HEK293 (cell line): ENCODE data around the gene PTGER1.

ENCODE experiments used
- CTCF ChIA-PET: fragments of 350-600 bp; formaldehyde crosslinking; extraction: SDS; loops from one replicate; lab custom pipeline; 2021; ENCODE audit warnings: antibody characterized with exemption; lab: Yijun Ruan, JAX
- POLR2A ChIA-PET: fragments of 300-600 bp; formaldehyde crosslinking; extraction: SDS; loops from one replicate; lab custom pipeline; 2020; ENCODE audit warnings: antibody characterized with exemption, inconsistent platforms; lab: Yijun Ruan, JAX
- H3K27ac ChIP-seq: fragments of 200-500 bp; sonication (Bioruptor generic); 2 replicates; pipeline ENCODE4 v1.5.1; 2014; ENCODE audit warnings: low read depth, low read length, control low read depth, inconsistent platforms; ENCODE audit errors: extremely low read depth
- H3K36me3 ChIP-seq, 2 experiments: fragments of 200-500 bp in 1 of 2; sonication (Bioruptor generic) in 1 of 2; 1 replicate in 1 of 2; 2 replicates in 1 of 2; pipeline ENCODE4 v1.5.1; 2014 to 2017; ENCODE audit warnings: inconsistent platforms in 2 of 2, low read length in 2 of 2; ENCODE audit not compliant: control insufficient read depth in 2 of 2, insufficient read depth in 1 of 2
- H3K4me1 ChIP-seq: fragments of 200-500 bp; sonication (Bioruptor generic); 2 replicates; pipeline ENCODE4 v1.5.1; 2014; ENCODE audit warnings: mild to moderate bottlenecking, low read length, inconsistent platforms; ENCODE audit not compliant: control insufficient read depth, insufficient read depth
- H3K4me3 ChIP-seq: 2 replicates; pipeline ENCODE4 v1.5.1; 2011; ENCODE audit warnings: low read depth, mild to moderate bottlenecking, control low read depth, low read length, moderate library complexity
- H3K9me3 ChIP-seq: fragments of 200-500 bp; sonication (Bioruptor generic); 2 replicates; pipeline ENCODE4 v1.5.1; 2014; ENCODE audit warnings: low read depth, low read length, inconsistent platforms; ENCODE audit not compliant: control insufficient read depth, insufficient read depth
- EGR2 ChIP-seq: fragments of 450-650 bp; formaldehyde crosslinking; IDR thresholded peaks from 2 replicates; pipeline ENCODE4 v1.5.1; 2016; ENCODE audit warnings: low read depth, missing biosample characterization, missing genetic modification characterization
- KLF17 ChIP-seq: fragments of 450-650 bp; formaldehyde crosslinking; IDR thresholded peaks from 2 replicates; pipeline ENCODE4 v1.5.1; 2016; ENCODE audit warnings: missing biosample characterization, missing genetic modification characterization
- YY2 ChIP-seq: fragments of 450-650 bp; formaldehyde crosslinking; IDR thresholded peaks from 2 replicates; pipeline ENCODE4 v1.5.1; 2016; ENCODE audit warnings: missing biosample characterization, missing genetic modification characterization
- ZEB2 ChIP-seq: fragments of 450-650 bp; formaldehyde crosslinking; IDR thresholded peaks from 2 replicates; pipeline ENCODE4 v1.5.1; 2016; ENCODE audit warnings: missing biosample characterization, missing genetic modification characterization
- ZNF146 ChIP-seq: fragments of 450-650 bp; formaldehyde crosslinking; IDR thresholded peaks from 2 replicates; pipeline ENCODE4 v1.5.1; 2016; ENCODE audit warnings: missing biosample characterization, missing genetic modification characterization
- ZNF157 ChIP-seq: fragments of 450-650 bp; formaldehyde crosslinking; IDR thresholded peaks from 2 replicates; pipeline ENCODE4 v1.5.1; 2016; ENCODE audit warnings: missing biosample characterization, missing genetic modification characterization
- ZNF366 ChIP-seq: fragments of 450-650 bp; formaldehyde crosslinking; conservative IDR thresholded peaks from 2 replicates; pipeline ENCODE4 v1.5.1; 2016; ENCODE audit warnings: missing biosample characterization, missing genetic modification characterization
- ZNF416 ChIP-seq: fragments of 450-650 bp; formaldehyde crosslinking; IDR thresholded peaks from 2 replicates; pipeline ENCODE4 v1.5.1; 2016; ENCODE audit warnings: missing biosample characterization, missing genetic modification characterization
- ZNF48 ChIP-seq: fragments of 450-650 bp; formaldehyde crosslinking; IDR thresholded peaks from 2 replicates; pipeline ENCODE4 v1.5.1; 2016; ENCODE audit warnings: missing biosample characterization, missing genetic modification characterization
- ZNF501 ChIP-seq: fragments of 450-650 bp; formaldehyde crosslinking; IDR thresholded peaks from 2 replicates; pipeline ENCODE4 v1.5.1; 2016; ENCODE audit warnings: missing biosample characterization, missing genetic modification characterization
- ZNF561 ChIP-seq: fragments of 450-650 bp; IDR thresholded peaks from 2 replicates; pipeline ENCODE4 v1.5.1; 2018; ENCODE audit warnings: missing biosample characterization, missing genetic modification characterization, borderline replicate concordance
- ZNF624 ChIP-seq: fragments of 450-650 bp; formaldehyde crosslinking; IDR thresholded peaks from 2 replicates; pipeline ENCODE4 v1.5.1; 2017; ENCODE audit warnings: missing biosample characterization, missing genetic modification characterization
- ZNF692 ChIP-seq: fragments of 450-650 bp; formaldehyde crosslinking; IDR thresholded peaks from 2 replicates; pipeline ENCODE4 v1.5.1; 2016; ENCODE audit warnings: missing biosample characterization, missing genetic modification characterization
- ZNF830 ChIP-seq: fragments of 450-650 bp; IDR thresholded peaks from 2 replicates; pipeline ENCODE4 v1.5.0; 2018; ENCODE audit warnings: missing biosample characterization, missing genetic modification characterization, low read depth, mild to moderate bottlenecking, moderate library complexity
- TF ChIP-seq, protein P1 (sequence below): fragments of 450-650 bp; formaldehyde crosslinking; IDR thresholded peaks from 2 replicates; pipeline ENCODE4 v1.5.1; 2016; ENCODE audit warnings: missing biosample characterization, missing genetic modification characterization
- TF ChIP-seq, protein P2 (sequence below): fragments of 450-650 bp; formaldehyde crosslinking; IDR thresholded peaks from 2 replicates; pipeline ENCODE4 v1.5.1; 2016; ENCODE audit warnings: missing biosample characterization, missing genetic modification characterization
- TF ChIP-seq, protein P3 (sequence below): fragments of 450-650 bp; formaldehyde crosslinking; IDR thresholded peaks from 2 replicates; pipeline ENCODE4 v1.5.1; 2016; ENCODE audit warnings: missing biosample characterization, missing genetic modification characterization

The PTGER1 gene

DNA sequence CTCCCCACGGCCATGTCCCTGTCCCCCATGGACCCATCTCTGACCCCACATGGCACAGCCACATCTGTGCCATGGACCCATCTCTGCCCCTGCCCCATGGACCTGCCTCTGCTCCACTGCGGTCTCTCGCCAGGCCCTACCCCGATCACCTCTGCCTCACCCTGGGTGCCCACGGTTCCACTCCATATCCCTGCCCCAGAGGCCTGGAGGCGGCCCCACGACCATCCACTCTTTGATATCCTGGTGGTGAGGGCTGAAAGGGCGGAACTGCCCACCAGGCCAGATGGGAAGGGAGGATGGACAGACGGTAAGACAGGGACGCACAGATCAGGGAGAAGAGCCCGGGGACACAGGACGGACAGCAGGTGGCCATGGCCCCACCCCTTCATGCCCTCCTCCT is 327 bp downstream of the PTGER1 start:
- H3K27ac ChIP-seq: no peak overlapping the region
- peak; percentile 29; the same call in 1 of the 2 replicates for TF ChIP-seq EGR2
- TF ChIP-seq ZNF416 (tag by site-specific recombination): no peak
- no peak for TF ChIP-seq ZNF830 (tag by site-specific recombination)
- no peaks in the 10 kb centered on the region for H3K9me3 ChIP-seq
- peaks cover 0 to 35% of the 10 kb centered on the region in 2 experiments; a peak in 2 of 3 replicates for H3K36me3 ChIP-seq
- CTCF ChIA-PET: no interaction called here
- POLR2A ChIA-PET: interaction anchor here (1.0 kb wide), 1 partner anchor 22 kb away, joined by 3 read pairs; no protein-coding TSS in a partner anchor
- H3K4me1 ChIP-seq: no peaks in the 10 kb centered on the region; the same call in 1 of the 2 replicates
- no peak overlapping the region for H3K4me3 ChIP-seq

GRCh38 chr19:14473978-14474578 is 1.1 kb downstream of the PTGER1 start:
- TF ChIP-seq KLF17: no peak
- TF ChIP-seq ZNF146 (tag by site-specific recombination): no peak
- TF ChIP-seq ZNF366 (tag by site-specific recombination): no peak
- TF ChIP-seq YY2 (tag by site-specific recombination): no peak
- TF ChIP-seq ZNF561 (tag by site-specific recombination): no peak
- TF ChIP-seq, protein P1, sequence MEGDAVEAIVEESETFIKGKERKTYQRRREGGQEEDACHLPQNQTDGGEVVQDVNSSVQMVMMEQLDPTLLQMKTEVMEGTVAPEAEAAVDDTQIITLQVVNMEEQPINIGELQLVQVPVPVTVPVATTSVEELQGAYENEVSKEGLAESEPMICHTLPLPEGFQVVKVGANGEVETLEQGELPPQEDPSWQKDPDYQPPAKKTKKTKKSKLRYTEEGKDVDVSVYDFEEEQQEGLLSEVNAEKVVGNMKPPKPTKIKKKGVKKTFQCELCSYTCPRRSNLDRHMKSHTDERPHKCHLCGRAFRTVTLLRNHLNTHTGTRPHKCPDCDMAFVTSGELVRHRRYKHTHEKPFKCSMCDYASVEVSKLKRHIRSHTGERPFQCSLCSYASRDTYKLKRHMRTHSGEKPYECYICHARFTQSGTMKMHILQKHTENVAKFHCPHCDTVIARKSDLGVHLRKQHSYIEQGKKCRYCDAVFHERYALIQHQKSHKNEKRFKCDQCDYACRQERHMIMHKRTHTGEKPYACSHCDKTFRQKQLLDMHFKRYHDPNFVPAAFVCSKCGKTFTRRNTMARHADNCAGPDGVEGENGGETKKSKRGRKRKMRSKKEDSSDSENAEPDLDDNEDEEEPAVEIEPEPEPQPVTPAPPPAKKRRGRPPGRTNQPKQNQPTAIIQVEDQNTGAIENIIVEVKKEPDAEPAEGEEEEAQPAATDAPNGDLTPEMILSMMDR: no peak
- no peak for TF ChIP-seq ZNF624 (tag by site-specific recombination)
- no peak for TF ChIP-seq ZNF692
- TF ChIP-seq ZEB2 (tag by site-specific recombination): no peak
- no peak for TF ChIP-seq ZNF157
- no peak for TF ChIP-seq ZNF501 (tag by site-specific recombination)
- Histone ChIP-seq H3K36me3 (peaks cover 0 to 35% of the 10 kb centered on the region in 2 experiments; a peak in 2 of 3 replicates), H3K9me3 (no peaks in the 10 kb centered on the region), H3K27ac (no peak overlapping the region), H3K4me3 (no peak overlapping the region), H3K4me1 (no peaks in the 10 kb centered on the region; the same call in 1 of the 2 replicates)
- ChIA-PET CTCF (no interaction called here), POLR2A (no interaction called here)

DNA sequence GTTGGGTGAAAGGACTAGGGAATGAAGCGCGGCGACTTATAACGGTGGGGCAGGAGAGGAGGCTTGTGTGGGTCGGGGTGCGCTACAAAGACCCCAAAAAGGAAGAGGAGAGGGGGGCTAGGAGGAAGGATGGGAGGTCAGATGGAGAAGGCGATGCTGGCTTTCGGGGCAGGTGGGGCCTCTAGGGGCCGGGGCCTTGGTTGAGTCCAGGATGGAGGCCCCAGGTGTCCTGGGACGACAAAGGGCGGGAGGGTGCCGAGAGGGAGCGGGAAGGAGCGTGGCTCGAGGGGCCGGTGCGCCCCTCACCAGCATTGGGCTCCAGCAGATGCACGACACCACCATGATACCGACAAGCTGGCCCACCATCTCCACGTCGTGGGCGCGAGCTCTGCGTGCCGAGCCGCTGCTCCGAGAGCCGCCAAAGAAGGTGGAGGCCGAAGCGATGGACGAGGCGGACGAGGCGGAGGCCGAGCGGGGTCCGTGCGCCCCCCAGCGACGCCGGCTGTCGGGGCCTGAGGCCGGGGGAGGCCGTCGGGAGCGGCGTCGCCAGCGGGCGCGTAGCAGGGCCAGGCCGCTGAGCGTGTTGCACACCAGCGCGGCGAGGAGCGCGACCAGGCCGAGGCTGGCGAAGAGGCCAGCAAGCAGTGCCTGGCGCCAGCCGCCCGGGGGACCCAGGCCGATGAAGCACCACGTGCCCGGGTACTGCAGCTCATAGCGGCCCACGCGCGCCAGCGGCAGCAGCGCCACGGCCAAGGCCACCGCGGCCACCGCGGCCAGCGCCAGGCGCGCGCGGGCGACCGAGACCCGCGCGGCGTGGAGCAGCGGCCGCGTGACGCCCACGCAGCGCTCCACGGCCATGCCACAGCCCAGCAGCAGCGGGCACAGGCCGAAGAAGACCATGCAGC is 1.8 kb downstream of the PTGER1 start:
- ChIA-PET POLR2A (interaction anchor here (2.3 kb wide), 1 partner anchor 337 kb away, joined by 8 read pairs; the partner anchor contains the start of gene ASF1B), CTCF (interaction anchor here (0.7 to 2.0 kb wide), 8 partner anchors 7 to 337 kb away, joined by 3 to 12 read pairs (median 5); partner anchors contain the start of gene ASF1B)
- Histone ChIP-seq H3K9me3 (no peaks in the 10 kb centered on the region), H3K4me1 (no peaks in the 10 kb centered on the region; the same call in 1 of the 2 replicates), H3K4me3 (no peak overlapping the region), H3K27ac (no peak overlapping the region), H3K36me3 (peaks cover 0 to 33% of the 10 kb centered on the region in 2 experiments; a peak in 2 of 3 replicates)
- TF ChIP-seq, protein P1: 0 out of 2 replicates have a peak, but pooled peaks have one; percentile 9
- TF ChIP-seq, protein P2, sequence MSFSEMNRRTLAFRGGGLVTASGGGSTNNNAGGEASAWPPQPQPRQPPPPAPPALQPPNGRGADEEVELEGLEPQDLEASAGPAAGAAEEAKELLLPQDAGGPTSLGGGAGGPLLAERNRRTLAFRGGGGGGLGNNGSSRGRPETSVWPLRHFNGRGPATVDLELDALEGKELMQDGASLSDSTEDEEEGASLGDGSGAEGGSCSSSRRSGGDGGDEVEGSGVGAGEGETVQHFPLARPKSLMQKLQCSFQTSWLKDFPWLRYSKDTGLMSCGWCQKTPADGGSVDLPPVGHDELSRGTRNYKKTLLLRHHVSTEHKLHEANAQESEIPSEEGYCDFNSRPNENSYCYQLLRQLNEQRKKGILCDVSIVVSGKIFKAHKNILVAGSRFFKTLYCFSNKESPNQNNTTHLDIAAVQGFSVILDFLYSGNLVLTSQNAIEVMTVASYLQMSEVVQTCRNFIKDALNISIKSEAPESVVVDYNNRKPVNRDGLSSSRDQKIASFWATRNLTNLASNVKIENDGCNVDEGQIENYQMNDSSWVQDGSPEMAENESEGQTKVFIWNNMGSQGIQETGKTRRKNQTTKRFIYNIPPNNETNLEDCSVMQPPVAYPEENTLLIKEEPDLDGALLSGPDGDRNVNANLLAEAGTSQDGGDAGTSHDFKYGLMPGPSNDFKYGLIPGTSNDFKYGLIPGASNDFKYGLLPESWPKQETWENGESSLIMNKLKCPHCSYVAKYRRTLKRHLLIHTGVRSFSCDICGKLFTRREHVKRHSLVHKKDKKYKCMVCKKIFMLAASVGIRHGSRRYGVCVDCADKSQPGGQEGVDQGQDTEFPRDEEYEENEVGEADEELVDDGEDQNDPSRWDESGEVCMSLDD (tag by site-specific recombination): 0 out of 2 replicates have a peak, but pooled peaks have one; percentile 43
- TF ChIP-seq ZEB2 (tag by site-specific recombination) (no peak), ZNF48 (tag by site-specific recombination) (no peak)
- TF ChIP-seq, protein P3, sequence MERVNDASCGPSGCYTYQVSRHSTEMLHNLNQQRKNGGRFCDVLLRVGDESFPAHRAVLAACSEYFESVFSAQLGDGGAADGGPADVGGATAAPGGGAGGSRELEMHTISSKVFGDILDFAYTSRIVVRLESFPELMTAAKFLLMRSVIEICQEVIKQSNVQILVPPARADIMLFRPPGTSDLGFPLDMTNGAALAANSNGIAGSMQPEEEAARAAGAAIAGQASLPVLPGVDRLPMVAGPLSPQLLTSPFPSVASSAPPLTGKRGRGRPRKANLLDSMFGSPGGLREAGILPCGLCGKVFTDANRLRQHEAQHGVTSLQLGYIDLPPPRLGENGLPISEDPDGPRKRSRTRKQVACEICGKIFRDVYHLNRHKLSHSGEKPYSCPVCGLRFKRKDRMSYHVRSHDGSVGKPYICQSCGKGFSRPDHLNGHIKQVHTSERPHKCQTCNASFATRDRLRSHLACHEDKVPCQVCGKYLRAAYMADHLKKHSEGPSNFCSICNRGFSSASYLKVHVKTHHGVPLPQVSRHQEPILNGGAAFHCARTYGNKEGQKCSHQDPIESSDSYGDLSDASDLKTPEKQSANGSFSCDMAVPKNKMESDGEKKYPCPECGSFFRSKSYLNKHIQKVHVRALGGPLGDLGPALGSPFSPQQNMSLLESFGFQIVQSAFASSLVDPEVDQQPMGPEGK (tag by site-specific recombination): 0 out of 2 replicates have a peak, but pooled peaks have one; percentile 42
